ENCODE results near the gene GRIK1. TPM values are rescaled to one million over a fixed set of nuclear protein-coding genes. Genes with fewer than 3 reads are reported as not detected.

The GRIK1 gene
- total RNA-seq, 2 donors from 2014 or later, result 0.21 TPM; not detected in 1

DNA sequence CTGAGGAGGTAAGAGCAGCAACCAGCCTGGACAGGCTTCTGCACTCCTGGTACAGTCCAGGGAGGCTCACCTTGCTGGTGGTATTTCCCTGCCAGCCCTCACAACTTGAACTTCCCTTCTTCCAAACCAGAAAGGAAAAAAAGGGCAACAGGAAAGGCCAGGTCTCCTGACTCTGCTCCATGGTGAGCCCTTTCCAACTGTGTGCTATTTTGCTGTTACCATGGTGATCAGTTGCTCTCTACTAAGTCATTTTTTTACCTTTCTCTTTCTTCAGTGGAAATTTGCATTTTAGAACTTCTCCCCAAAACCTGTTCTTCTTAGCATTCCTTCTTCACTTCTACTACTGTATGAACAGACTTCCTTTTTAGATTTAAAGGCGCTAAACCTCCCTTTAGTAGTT, 164.3 kb downstream of the GRIK1 start:
- H3K4me1 ChIP-seq (ENCODE audit: control insufficient read depth in 1 of 2, low read depth in 2 of 2), result no peaks in the 10 kb centered on the region
- no peak overlapping the region for H3K27ac ChIP-seq
- DNase-seq (ENCODE audit: low spot score) (no peak), ATAC-seq (ENCODE audit: insufficient number of reproducible peaks, low FRiP score, low read depth) (no peak)
- no peaks in the 10 kb centered on the region for H3K27me3 ChIP-seq (replicated peaks; ENCODE audit: insufficient read depth)
- TF ChIP-seq CTCF (IDR thresholded peaks at IDR 0.05), result no peak
- H3K9me3 ChIP-seq, result no peaks in the 10 kb centered on the region
- no peaks in the 10 kb centered on the region for H3K36me3 ChIP-seq
- H3K4me3 ChIP-seq, result no peak overlapping the region

DNA sequence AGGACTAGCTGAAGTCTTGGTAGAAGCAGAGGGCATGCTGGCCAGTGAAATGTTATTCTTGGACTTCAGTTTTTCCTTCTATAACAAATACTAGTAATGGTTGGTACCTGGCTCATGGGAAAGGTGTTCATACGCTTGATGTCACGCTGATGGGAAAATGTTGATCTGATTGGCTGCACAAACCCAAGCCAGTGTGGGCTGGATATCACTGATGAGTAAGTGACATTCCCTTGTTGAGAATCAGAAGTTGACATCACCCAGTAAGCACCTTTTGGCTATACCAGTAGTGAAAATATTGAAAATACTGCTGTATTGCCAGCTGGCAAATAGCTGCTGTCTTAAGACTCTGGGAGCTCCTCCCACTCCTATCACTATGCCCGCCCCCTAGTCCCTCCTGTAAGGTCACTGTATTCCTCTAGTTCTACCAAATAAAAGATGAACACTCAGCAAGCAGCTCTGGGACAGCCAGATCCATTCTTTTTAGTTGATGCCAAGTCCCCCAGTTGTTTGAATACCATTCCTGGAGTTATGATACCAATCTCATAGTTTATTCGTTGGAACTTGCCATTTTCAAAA, 168.2 kb downstream of the GRIK1 start:
- Histone ChIP-seq H3K27ac (no peak overlapping the region), H3K27me3 (replicated peaks; ENCODE audit: insufficient read depth) (no peaks in the 10 kb centered on the region), H3K4me1 (ENCODE audit: control insufficient read depth in 1 of 2, low read depth in 2 of 2) (no peaks in the 10 kb centered on the region), H3K4me3 (no peak overlapping the region), H3K36me3 (no peaks in the 10 kb centered on the region), H3K9me3 (no peaks in the 10 kb centered on the region)
- ATAC-seq (ENCODE audit: insufficient number of reproducible peaks, low FRiP score, low read depth) (no peak), DNase-seq (ENCODE audit: low spot score) (no peak)
- no peak for TF ChIP-seq CTCF (IDR thresholded peaks at IDR 0.05)

- DNase-seq (ENCODE audit: low spot score) (no peak), ATAC-seq (ENCODE audit: insufficient number of reproducible peaks, low FRiP score, low read depth) (no peak)
- Histone ChIP-seq H3K9me3 (no peaks in the 10 kb centered on the region), H3K4me1 (ENCODE audit: control insufficient read depth in 1 of 2, low read depth in 2 of 2) (no peaks in the 10 kb centered on the region), H3K27ac (no peak overlapping the region), H3K27me3 (replicated peaks; ENCODE audit: insufficient read depth) (no peaks in the 10 kb centered on the region), H3K4me3 (no peak overlapping the region), H3K36me3 (no peaks in the 10 kb centered on the region)
- TF ChIP-seq CTCF (IDR thresholded peaks at IDR 0.05), result no peak
Observed at GRCh38 chr21:29763674-29764073, 176.1 kb downstream of the GRIK1 start.

DNA sequence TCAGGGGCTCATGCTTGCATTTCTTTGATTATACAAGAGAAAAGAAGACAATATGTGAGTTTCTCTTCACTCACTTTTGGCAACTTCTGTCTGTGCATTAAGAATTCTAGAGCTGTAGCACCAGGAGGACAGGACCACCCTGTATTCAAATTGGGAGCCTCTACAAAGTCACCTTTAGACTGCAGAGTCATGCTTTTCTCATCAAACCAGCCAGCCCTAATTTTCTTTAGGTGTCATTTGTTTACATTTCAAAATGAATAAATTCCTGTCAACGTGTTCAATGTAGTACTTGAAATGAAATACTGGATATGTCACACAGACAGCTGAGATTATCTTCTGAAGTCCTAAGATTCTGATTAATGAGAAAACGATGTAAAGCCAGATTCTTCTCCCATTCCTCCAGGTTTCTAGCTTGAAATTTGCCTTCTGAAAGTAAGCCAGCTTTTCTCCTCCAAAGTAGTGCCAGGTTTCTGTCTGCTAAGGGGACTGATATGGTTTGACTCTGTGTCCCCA, 177.2 kb downstream of the GRIK1 start:
- no peak overlapping the region for H3K27ac ChIP-seq
- no peaks in the 10 kb centered on the region for H3K27me3 ChIP-seq (replicated peaks; ENCODE audit: insufficient read depth)
- H3K36me3 ChIP-seq, result no peaks in the 10 kb centered on the region
- TF ChIP-seq CTCF (IDR thresholded peaks at IDR 0.05), result no peak
- ATAC-seq (ENCODE audit: insufficient number of reproducible peaks, low FRiP score, low read depth) (no peak), DNase-seq (ENCODE audit: low spot score) (no peak)
- no peaks in the 10 kb centered on the region for H3K4me1 ChIP-seq (ENCODE audit: control insufficient read depth in 1 of 2, low read depth in 2 of 2)
- no peaks in the 10 kb centered on the region for H3K9me3 ChIP-seq
- no peak overlapping the region for H3K4me3 ChIP-seq

GRCh38 chr21:29753216-29753615, 186.6 kb downstream of the GRIK1 start:
- Histone ChIP-seq H3K4me3 (no peak overlapping the region), H3K9me3 (no peaks in the 10 kb centered on the region), H3K27me3 (replicated peaks; ENCODE audit: insufficient read depth) (no peaks in the 10 kb centered on the region), H3K27ac (no peak overlapping the region), H3K4me1 (ENCODE audit: control insufficient read depth in 1 of 2, low read depth in 2 of 2) (no peaks in the 10 kb centered on the region), H3K36me3 (no peaks in the 10 kb centered on the region)
- DNase-seq (ENCODE audit: low spot score) (no peak), ATAC-seq (ENCODE audit: insufficient number of reproducible peaks, low FRiP score, low read depth) (no peak)
- no peak for TF ChIP-seq CTCF (IDR thresholded peaks at IDR 0.05)

Measured in thoracic aorta (tissue), 2 donors.